Smooth muscle cell (in vitro differentiated cells): Measurements from ENCODE around the gene MPZL3. TPM values are rescaled to one million over a fixed set of nuclear protein-coding genes. Genes with fewer than 3 reads are reported as not detected.

ENCODE experiments used
- DNase-seq: peaks from one replicate; lab custom pipeline; 2025; ENCODE audit not compliant: unreplicated experiment; lab: John Stamatoyannopoulos, UW
- H2AFZ ChIP-seq: fragments of 200-600 bp; sonication (generic); 2 replicates; pipeline ENCODE4 v1.6.0; 2016; ENCODE audit warnings: antibody characterized with exemption, low read depth, mild to moderate bottlenecking
- H3F3A ChIP-seq: fragments of 200-600 bp; sonication (generic); 2 replicates; pipeline ENCODE4 v1.6.0; 2017; ENCODE audit warnings: antibody characterized with exemption, low read depth
- H3K27ac ChIP-seq: fragments of 200-600 bp; sonication (generic); 2 replicates; pipeline ENCODE4 v1.5.1; 2016; ENCODE audit warnings: low read depth, mild to moderate bottlenecking
- H3K27me3 ChIP-seq: fragments of 200-600 bp; sonication (generic); 2 replicates; pipeline ENCODE4 v1.6.1; 2016; ENCODE audit warnings: low read depth, mild to moderate bottlenecking
- H3K36me3 ChIP-seq: fragments of 200-600 bp; sonication (generic); 2 replicates; pipeline ENCODE4 v1.5.1; 2016; ENCODE audit warnings: low read depth
- H3K4me1 ChIP-seq: fragments of 200-600 bp; sonication (generic); 2 replicates; pipeline ENCODE4 v1.5.1; 2016; ENCODE audit warnings: low read depth
- H3K4me2 ChIP-seq: fragments of 200-600 bp; sonication (generic); 2 replicates; pipeline ENCODE4 v1.6.0; 2016; ENCODE audit warnings: mild to moderate bottlenecking
- H3K4me3 ChIP-seq: fragments of 200-600 bp; sonication (generic); 2 replicates; pipeline ENCODE4 v1.5.1; 2016; ENCODE audit warnings: mild to moderate bottlenecking
- H3K79me2 ChIP-seq: fragments of 200-600 bp; sonication (generic); 2 replicates; pipeline ENCODE4 v1.6.0; 2016; ENCODE audit warnings: low read depth, mild to moderate bottlenecking
- H3K9ac ChIP-seq: fragments of 200-600 bp; sonication (generic); 2 replicates; pipeline ENCODE4 v1.6.0; 2016; ENCODE audit warnings: low read depth
- H3K9me3 ChIP-seq: fragments of 200-600 bp; sonication (generic); replicated peaks from 2 replicates; pipeline ENCODE4 v1.5.1; 2016; ENCODE audit warnings: low read depth
- H4K20me1 ChIP-seq: fragments of 200-600 bp; sonication (generic); 2 replicates; pipeline ENCODE4 v1.6.0; 2016; ENCODE audit warnings: low read depth
- WGBS: methylation state at CpG from one replicate; pipeline ENCODE4 v1.1.7; 2016; ENCODE audit warnings: low lambda C conversion rate; 5-methylcytosine and 5-hydroxymethylcytosine counted together
- polyA plus RNA-seq: library from polyadenylated mRNA; unstranded; fragments of >200 nt; fragmentation: Nextera tagmentation; extraction: Ambion mirVana; gene quantifications from 2 replicates; pipeline ENCODE4 v1.2.1, GENCODE V29; 2016
- total RNA-seq: library from RNA; depleted of rRNA; stranded (reverse); fragments of >200 nt; gene quantifications from 2 replicates; pipeline ENCODE4 v1.2.3, GENCODE V29; 2014
- TF ChIP-seq, protein P1 (sequence below): fragments of 200-600 bp; sonication (generic); IDR thresholded peaks from 2 replicates; pipeline ENCODE4 v1.5.1; 2017; ENCODE audit warnings: borderline replicate concordance, mild to moderate bottlenecking, antibody characterized with exemption; ENCODE audit not compliant: insufficient read depth, poor library complexity, severe bottlenecking

The MPZL3 gene
- total and polyA plus RNA-seq, 2 experiments from 2014 or later: 1.7 to 9.0 TPM

DNA sequence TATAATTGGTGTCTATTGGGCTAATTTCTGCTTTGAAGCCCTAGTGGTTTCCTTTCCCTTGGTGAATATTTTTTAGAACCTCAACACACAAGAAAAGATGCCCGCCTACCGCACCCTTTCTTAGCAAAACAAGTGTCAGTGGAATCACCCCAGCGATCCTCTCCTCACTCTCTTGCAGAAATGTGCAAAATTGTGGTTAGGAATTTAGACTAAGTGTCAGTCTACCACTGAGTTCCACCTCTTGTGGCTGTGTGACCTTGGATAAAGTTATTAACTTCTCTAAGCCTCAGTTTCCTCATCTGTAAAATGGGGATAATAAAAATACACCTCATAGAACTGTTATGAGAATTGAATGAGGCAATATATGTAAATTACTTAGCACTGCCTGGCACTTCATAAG lies 22.1 kb downstream of the MPZL3 start:
- H3K36me3 ChIP-seq: no peaks in the 10 kb centered on the region

DNA sequence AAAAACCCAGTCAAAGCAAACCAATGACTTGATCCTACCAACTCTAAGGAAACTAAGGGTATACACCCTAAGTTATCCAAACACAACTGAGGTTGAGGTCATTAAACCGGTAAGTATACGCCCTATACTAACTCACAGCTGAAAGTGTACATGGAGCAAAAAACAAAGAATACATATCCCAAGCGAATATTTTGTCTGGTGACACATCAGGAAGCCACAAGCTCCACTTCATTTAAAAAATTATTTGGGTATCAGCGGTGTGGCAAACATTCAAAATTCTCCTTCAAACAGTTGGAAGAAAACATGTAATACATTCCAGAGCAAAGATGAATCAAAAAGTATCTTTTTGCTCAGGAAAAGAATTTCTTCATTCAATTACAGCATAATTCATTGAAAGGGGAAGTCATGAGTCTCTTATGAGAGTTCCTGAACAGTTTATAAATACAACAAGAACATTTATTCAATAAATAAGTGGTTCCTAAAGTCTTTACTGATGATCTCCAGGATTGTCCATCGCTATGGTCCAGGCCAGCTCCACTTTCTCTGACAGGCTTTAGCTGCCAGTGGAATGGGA lies 22.8 kb downstream of the MPZL3 start:
- no peak overlapping the region for H3K4me3 ChIP-seq
- no peaks in the 10 kb centered on the region for H3K36me3 ChIP-seq
- H3K27ac ChIP-seq: no peak overlapping the region
- TF ChIP-seq, protein P1, sequence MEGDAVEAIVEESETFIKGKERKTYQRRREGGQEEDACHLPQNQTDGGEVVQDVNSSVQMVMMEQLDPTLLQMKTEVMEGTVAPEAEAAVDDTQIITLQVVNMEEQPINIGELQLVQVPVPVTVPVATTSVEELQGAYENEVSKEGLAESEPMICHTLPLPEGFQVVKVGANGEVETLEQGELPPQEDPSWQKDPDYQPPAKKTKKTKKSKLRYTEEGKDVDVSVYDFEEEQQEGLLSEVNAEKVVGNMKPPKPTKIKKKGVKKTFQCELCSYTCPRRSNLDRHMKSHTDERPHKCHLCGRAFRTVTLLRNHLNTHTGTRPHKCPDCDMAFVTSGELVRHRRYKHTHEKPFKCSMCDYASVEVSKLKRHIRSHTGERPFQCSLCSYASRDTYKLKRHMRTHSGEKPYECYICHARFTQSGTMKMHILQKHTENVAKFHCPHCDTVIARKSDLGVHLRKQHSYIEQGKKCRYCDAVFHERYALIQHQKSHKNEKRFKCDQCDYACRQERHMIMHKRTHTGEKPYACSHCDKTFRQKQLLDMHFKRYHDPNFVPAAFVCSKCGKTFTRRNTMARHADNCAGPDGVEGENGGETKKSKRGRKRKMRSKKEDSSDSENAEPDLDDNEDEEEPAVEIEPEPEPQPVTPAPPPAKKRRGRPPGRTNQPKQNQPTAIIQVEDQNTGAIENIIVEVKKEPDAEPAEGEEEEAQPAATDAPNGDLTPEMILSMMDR: no peak
- no peaks in the 10 kb centered on the region for H3K9me3 ChIP-seq
- 96% methylated on average over 5 of the region's 5 CpGs for WGBS
- no peaks in the 10 kb centered on the region for H3K79me2 ChIP-seq
- no peaks in the 10 kb centered on the region for H3F3A ChIP-seq
- H3K9ac ChIP-seq: no peak overlapping the region
- H2AFZ ChIP-seq: no peak overlapping the region
- H3K4me2 ChIP-seq: no peak overlapping the region
- peaks cover 46% of the 10 kb centered on the region for H3K27me3 ChIP-seq
- no peaks in the 10 kb centered on the region for H4K20me1 ChIP-seq
- DNase-seq: no peak
- no peaks in the 10 kb centered on the region for H3K4me1 ChIP-seq

More for the DNA sequence above, 22.1 kb downstream of the MPZL3 start:
- H3F3A ChIP-seq: no peaks in the 10 kb centered on the region
- TF ChIP-seq, protein P1: no peak
- H3K4me2 ChIP-seq: no peak overlapping the region
- H3K27ac ChIP-seq: no peak overlapping the region
- H2AFZ ChIP-seq: no peak overlapping the region
- peaks cover 49% of the 10 kb centered on the region for H3K27me3 ChIP-seq
- H3K9me3 ChIP-seq: no peaks in the 10 kb centered on the region
- no peak for DNase-seq
- WGBS: 99% methylated on average over 3 of the region's 3 CpGs
- no peaks in the 10 kb centered on the region for H3K79me2 ChIP-seq
- H3K9ac ChIP-seq: no peak overlapping the region
- no peaks in the 10 kb centered on the region for H4K20me1 ChIP-seq
- no peaks in the 10 kb centered on the region for H3K4me1 ChIP-seq
- H3K4me3 ChIP-seq: no peak overlapping the region

GRCh38 chr11:118227865-118228785 lies 24.0 kb downstream of the MPZL3 start:
- H3K9ac ChIP-seq: no peak overlapping the region
- H3K27ac ChIP-seq: no peak overlapping the region
- TF ChIP-seq, protein P1: no peak
- H3F3A ChIP-seq: no peaks in the 10 kb centered on the region
- no peak overlapping the region for H3K4me2 ChIP-seq
- DNase-seq: no peak
- H3K36me3 ChIP-seq: no peaks in the 10 kb centered on the region
- H3K79me2 ChIP-seq: no peaks in the 10 kb centered on the region
- WGBS: 89% methylated on average over 8 of the region's 8 CpGs
- peaks cover 51% of the 10 kb centered on the region for H3K27me3 ChIP-seq
- H3K4me3 ChIP-seq: no peak overlapping the region
- H2AFZ ChIP-seq: no peak overlapping the region
- H3K4me1 ChIP-seq: no peaks in the 10 kb centered on the region
- H3K9me3 ChIP-seq: no peaks in the 10 kb centered on the region
- no peaks in the 10 kb centered on the region for H4K20me1 ChIP-seq
